K562 (cell line): ENCODE data around the gene PPARD. TPM values are rescaled to one million over a fixed set of nuclear protein-coding genes. Genes with fewer than 3 reads are reported as not detected.

Experiments used
- CBX5 ChIP-seq: IDR thresholded peaks from 2 replicates; pipeline ENCODE4 v1.6.1; 2014; ENCODE audit warnings: low read depth, borderline replicate concordance
- ELF1 ChIP-seq: fragments of 200-800 bp; sonication (Bioruptor generic); IDR thresholded peaks from 2 replicates; pipeline ENCODE4 v1.6.1; 2016; ENCODE audit warnings: missing genetic modification characterization, missing compliant biosample characterization
- FOXM1 ChIP-seq, 2 experiments: fragments of 450-650 bp in 1 of 2; sonication (generic) in 1 of 2; formaldehyde crosslinking in 1 of 2; IDR thresholded peaks; 2 replicates each; pipeline versions ENCODE4 v1.6.1 to v1.9.0; 2017 to 2022; ENCODE audit warnings: low read depth in 2 of 2, mild to moderate bottlenecking in 2 of 2, missing genetic modification reagents in 1 of 2, moderate library complexity in 1 of 2
- JUN ChIP-seq, 2 experiments: sonication (generic) in 1 of 2; formaldehyde crosslinking in 1 of 2; IDR thresholded peaks; 2 replicates each; pipeline versions ENCODE4 v1.6.1 to v1.8.0; 2012 to 2022; ENCODE audit warnings: borderline replicate concordance in 2 of 2, mild to moderate bottlenecking in 2 of 2, improper control_type of control experiment in 1 of 2, low read depth in 1 of 2, low read length in 1 of 2, missing genetic modification reagents in 1 of 2
- NFIC ChIP-seq: fragments of 450-650 bp; IDR thresholded peaks from 2 replicates; pipeline ENCODE4 v1.6.1; 2017; ENCODE audit warnings: mild to moderate bottlenecking, inconsistent platforms
- NFRKB ChIP-seq: fragments of 450-650 bp; IDR thresholded peaks from 2 replicates; pipeline ENCODE4 v1.6.1; 2016; ENCODE audit warnings: low read depth
- PCBP2 ChIP-seq: fragments of 200-400 bp; formaldehyde crosslinking; IDR thresholded peaks from 2 replicates; pipeline ENCODE4 v1.6.1; 2018; ENCODE audit warnings: low read length, low read depth, mild to moderate bottlenecking, moderate library complexity; ENCODE audit not compliant: poor library complexity, severe bottlenecking
- ZBTB49 ChIP-seq: sonication (generic); formaldehyde crosslinking; IDR thresholded peaks from 2 replicates; pipeline ENCODE4 v1.8.0; 2022; ENCODE audit warnings: missing genetic modification reagents, mild to moderate bottlenecking, borderline replicate concordance
- ZNF175 ChIP-seq: fragments of 200-800 bp; sonication (Bioruptor generic); IDR thresholded peaks from 2 replicates; pipeline ENCODE4 v1.6.1; 2016; ENCODE audit warnings: low read depth, mild to moderate bottlenecking, missing genetic modification characterization, missing compliant biosample characterization
- ZNF316 ChIP-seq: fragments of 450-650 bp; IDR thresholded peaks from 2 replicates; pipeline ENCODE4 v1.6.1; 2016
- ZNF354B ChIP-seq: fragments of 250-450 bp; sonication (Bioruptor Pico); IDR thresholded peaks from 2 replicates; pipeline ENCODE4 v1.4.0; 2020
- ZNF384 ChIP-seq: IDR thresholded peaks from 2 replicates; pipeline ENCODE4 v1.6.1; 2012; ENCODE audit warnings: low read depth, low read length, improper control_type of control experiment
- ZNF583 ChIP-seq: fragments of 250-450 bp; sonication (Bioruptor Pico); IDR thresholded peaks from 2 replicates; pipeline ENCODE4 v1.4.0; 2020
- ZNF639 ChIP-seq, 2 experiments: fragments of 200-800 bp in 1 of 2; sonication (Bioruptor generic) in 1 of 2; sonication (generic) in 1 of 2; formaldehyde crosslinking in 1 of 2; IDR thresholded peaks in 1 of 2; conservative IDR thresholded peaks in 1 of 2; 2 replicates each; pipeline versions ENCODE4 v1.5.0 to v1.6.1; 2016 to 2020; ENCODE audit warnings: missing compliant biosample characterization in 1 of 2, missing genetic modification characterization in 1 of 2, missing genetic modification reagents in 1 of 2
- ZNF780A ChIP-seq: fragments of 250-450 bp; sonication (Bioruptor Pico); IDR thresholded peaks from 2 replicates; pipeline ENCODE4 v1.5.0; 2021; ENCODE audit warnings: mild to moderate bottlenecking
- polyA plus RNA-seq, 8 experiments: library from polyadenylated mRNA; depleted of rRNA in 4 of 8; stranded (reverse) in 5 of 8; unstranded in 3 of 8; fragments of >200 nt; fragmentation: Nextera tagmentation in 2 of 8; fragmentation: Illumina TruSeq in 1 of 8; extraction: Ambion mirVana in 2 of 8; extraction: Trizol in 1 of 8; gene quantifications; 2 replicates each; pipeline versions ENCODE4 v1.2.1 to v1.2.3, GENCODE V29; 2011 to 2014; ENCODE audit warnings: inconsistent platforms in 1 of 8, missing spikeins in 1 of 8
- total RNA-seq, 7 experiments: library from RNA; depleted of rRNA in 6 of 7; stranded (reverse); fragments of >200 nt in 6 of 7; fragmentation: Illumina TruSeq in 2 of 7; extraction: Trizol in 2 of 7; gene quantifications; 2 replicates each; pipeline versions ENCODE4 v1.2.1 to v1.2.3, GENCODE V29; 2011 to 2021; ENCODE audit warnings: low replicate concordance in 1 of 7

PPARD gene
- total and polyA plus RNA-seq, 9 of the 15 experiments (the other 6 are each of a cell fraction or from before 2014, with no cell fraction given): 0.14 to 13.2 (median 3.8) TPM

- TF ChIP-seq ZNF583 (CRISPR knock-in tag): no peak
- no peak for TF ChIP-seq ZNF316
- TF ChIP-seq ZNF354B (CRISPR knock-in tag): no peak
- no peak for TF ChIP-seq NFIC
- TF ChIP-seq ZBTB49 (CRISPR knock-in tag): no peak
- TF ChIP-seq ZNF175 (CRISPR knock-in tag): 0 out of 2 replicates have a peak, but pooled peaks have one; percentile 21
- TF ChIP-seq JUN (IDR thresholded peaks at IDR 0.05; ENCODE audit: borderline replicate concordance, low read depth, low read length): no peak
- TF ChIP-seq JUN (CRISPR knock-in tag; IDR thresholded peaks at IDR 0.05; ENCODE audit: borderline replicate concordance): 0 out of 2 replicates have a peak, but pooled peaks have one; percentile 20
- no peak for TF ChIP-seq ELF1 (tag)
- 0 out of 2 replicates have a peak, but pooled peaks have one; percentile 44 for TF ChIP-seq FOXM1 (IDR thresholded peaks at IDR 0.05; ENCODE audit: low read depth)
- TF ChIP-seq FOXM1 (CRISPR knock-in tag; IDR thresholded peaks at IDR 0.05; ENCODE audit: low read depth): no peak
- TF ChIP-seq ZNF780A (CRISPR knock-in tag): no peak
- no peak for TF ChIP-seq NFRKB
- TF ChIP-seq ZNF384: no peak
- TF ChIP-seq CBX5: no peak
- no peak for TF ChIP-seq PCBP2
- peak in 1 of 2 experiments; percentile 18; a peak in 1 of 4 replicates for TF ChIP-seq ZNF639 (CRISPR knock-in tag; conservative IDR thresholded peaks at IDR 0.05 in 1 of 2, IDR thresholded peaks at IDR 0.05 in 1 of 2)
- TF ChIP-seq, all 486 proteins: peak for 7
Measured at GRCh38 chr6:35368038-35368887, 25.9 kb downstream of the PPARD start (continued).
